ENCODE data around the gene CCDC192. TPM values are rescaled to one million over a fixed set of nuclear protein-coding genes. Genes with fewer than 3 reads are reported as not detected.

The CCDC192 gene
- total RNA-seq, 2 experiments from 2014 or later = not detected

- Mint-ChIP-seq H3K4me1 (ENCODE audit: low read depth) (no peaks in the 10 kb centered on the region), H3K36me3 (ENCODE audit: low read depth) (no peaks in the 10 kb centered on the region), H3K27me3 (peaks cover 4% of the 10 kb centered on the region), H3K4me3 (no peak overlapping the region), H3K9me3 (peaks cover 2% of the 10 kb centered on the region), H3K27ac (no peak overlapping the region)
- POLR2A ChIA-PET = no interaction called here
- no peaks in the 10 kb centered on the region for H3K9me3 ChIP-seq (ENCODE audit: control insufficient read depth in 1 of 2, insufficient read depth in 1 of 2, low read length in 2 of 2)
- H3K36me3 ChIP-seq (ENCODE audit: insufficient read depth, low read length) = no peaks in the 10 kb centered on the region
- TF ChIP-seq, protein P1, sequence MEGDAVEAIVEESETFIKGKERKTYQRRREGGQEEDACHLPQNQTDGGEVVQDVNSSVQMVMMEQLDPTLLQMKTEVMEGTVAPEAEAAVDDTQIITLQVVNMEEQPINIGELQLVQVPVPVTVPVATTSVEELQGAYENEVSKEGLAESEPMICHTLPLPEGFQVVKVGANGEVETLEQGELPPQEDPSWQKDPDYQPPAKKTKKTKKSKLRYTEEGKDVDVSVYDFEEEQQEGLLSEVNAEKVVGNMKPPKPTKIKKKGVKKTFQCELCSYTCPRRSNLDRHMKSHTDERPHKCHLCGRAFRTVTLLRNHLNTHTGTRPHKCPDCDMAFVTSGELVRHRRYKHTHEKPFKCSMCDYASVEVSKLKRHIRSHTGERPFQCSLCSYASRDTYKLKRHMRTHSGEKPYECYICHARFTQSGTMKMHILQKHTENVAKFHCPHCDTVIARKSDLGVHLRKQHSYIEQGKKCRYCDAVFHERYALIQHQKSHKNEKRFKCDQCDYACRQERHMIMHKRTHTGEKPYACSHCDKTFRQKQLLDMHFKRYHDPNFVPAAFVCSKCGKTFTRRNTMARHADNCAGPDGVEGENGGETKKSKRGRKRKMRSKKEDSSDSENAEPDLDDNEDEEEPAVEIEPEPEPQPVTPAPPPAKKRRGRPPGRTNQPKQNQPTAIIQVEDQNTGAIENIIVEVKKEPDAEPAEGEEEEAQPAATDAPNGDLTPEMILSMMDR (IDR thresholded peaks at IDR 0.05) = no peak
- no peak for DNase-seq
- CTCF ChIA-PET = no interaction called here
- ATAC-seq (ENCODE audit: poor library complexity) = no peak
- intact Hi-C loops (cut with DNase I, micrococcal nuclease) = no loop called here
- no peaks in the 10 kb centered on the region for H3K27me3 ChIP-seq (ENCODE audit: control insufficient read depth in 1 of 2, insufficient read depth in 2 of 2, low read length in 2 of 2)
- no peaks in the 10 kb centered on the region for H3K4me1 ChIP-seq (ENCODE audit: insufficient read depth, low read length)
- H3K27ac ChIP-seq (ENCODE audit: low read depth in 1 of 2, low read length in 2 of 2) = no peak overlapping the region
- no peak overlapping the region for H3K4me3 ChIP-seq (ENCODE audit: low read length)
These were observed 157.1 kb downstream of the CCDC192 start for GRCh38 chr5:127860291-127860690.

DNA sequence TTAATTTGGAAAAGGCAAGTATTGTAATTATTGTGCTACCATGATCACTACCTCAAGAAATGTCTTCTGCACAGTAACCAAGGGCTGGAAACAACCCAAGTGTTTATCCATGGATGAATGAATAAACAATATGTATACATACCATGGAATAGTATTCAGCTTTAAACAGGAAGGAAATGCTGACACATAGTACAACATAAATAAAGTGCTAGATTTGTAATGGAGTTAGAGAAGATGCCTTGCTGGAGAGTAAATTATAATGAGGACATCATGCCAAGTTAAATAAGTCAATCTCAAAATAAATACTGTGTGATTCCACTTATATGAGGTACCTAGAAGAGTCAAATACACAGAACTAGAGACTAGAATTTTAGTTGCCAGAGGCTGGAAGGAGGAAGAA is 160.0 kb downstream of the CCDC192 start:
- intact Hi-C loops (cut with DNase I, micrococcal nuclease) = no loop called here
- peaks cover 4% of the 10 kb centered on the region for H3K27me3 Mint-ChIP-seq
- no peak for DNase-seq
- H3K36me3 ChIP-seq (ENCODE audit: insufficient read depth, low read length) = no peaks in the 10 kb centered on the region
- H3K9me3 Mint-ChIP-seq = peaks cover 2% of the 10 kb centered on the region
- CTCF ChIA-PET = interaction anchor here (0.8 kb wide), 1 partner anchor 12 kb away, joined by 3 read pairs; no protein-coding TSS in a partner anchor
- H3K4me3 Mint-ChIP-seq = no peak overlapping the region
- POLR2A ChIA-PET = no interaction called here
- ATAC-seq (ENCODE audit: poor library complexity) = no peak
- no peaks in the 10 kb centered on the region for H3K27me3 ChIP-seq (ENCODE audit: control insufficient read depth in 1 of 2, insufficient read depth in 2 of 2, low read length in 2 of 2)
- no peak overlapping the region for H3K27ac Mint-ChIP-seq
- TF ChIP-seq, protein P1 (IDR thresholded peaks at IDR 0.05) = no peak
- H3K36me3 Mint-ChIP-seq (ENCODE audit: low read depth) = no peaks in the 10 kb centered on the region
- H3K4me1 Mint-ChIP-seq (ENCODE audit: low read depth) = no peaks in the 10 kb centered on the region
- H3K4me3 ChIP-seq (ENCODE audit: low read length) = no peak overlapping the region
- no peak overlapping the region for H3K27ac ChIP-seq (ENCODE audit: low read depth in 1 of 2, low read length in 2 of 2)
- no peaks in the 10 kb centered on the region for H3K4me1 ChIP-seq (ENCODE audit: insufficient read depth, low read length)
- H3K9me3 ChIP-seq (ENCODE audit: control insufficient read depth in 1 of 2, insufficient read depth in 1 of 2, low read length in 2 of 2) = no peaks in the 10 kb centered on the region

- no peak overlapping the region for H3K4me3 ChIP-seq (ENCODE audit: low read length)
- no peaks in the 10 kb centered on the region for H3K27me3 ChIP-seq (ENCODE audit: control insufficient read depth in 1 of 2, insufficient read depth in 2 of 2, low read length in 2 of 2)
- Mint-ChIP-seq H3K4me1 (ENCODE audit: low read depth) (no peaks in the 10 kb centered on the region), H3K9me3 (peaks cover 2% of the 10 kb centered on the region), H3K27ac (no peak overlapping the region), H3K27me3 (peaks cover 4% of the 10 kb centered on the region), H3K4me3 (no peak overlapping the region), H3K36me3 (ENCODE audit: low read depth) (no peaks in the 10 kb centered on the region)
- no peaks in the 10 kb centered on the region for H3K4me1 ChIP-seq (ENCODE audit: insufficient read depth, low read length)
- ATAC-seq (ENCODE audit: poor library complexity) (no peak), DNase-seq (no peak)
- ChIA-PET POLR2A (no interaction called here), CTCF (no interaction called here)
- H3K36me3 ChIP-seq (ENCODE audit: insufficient read depth, low read length) = no peaks in the 10 kb centered on the region
- intact Hi-C loops (cut with DNase I, micrococcal nuclease) = no loop called here
- no peaks in the 10 kb centered on the region for H3K9me3 ChIP-seq (ENCODE audit: control insufficient read depth in 1 of 2, insufficient read depth in 1 of 2, low read length in 2 of 2)
- H3K27ac ChIP-seq (ENCODE audit: low read depth in 1 of 2, low read length in 2 of 2) = no peak overlapping the region
- TF ChIP-seq, protein P1 (IDR thresholded peaks at IDR 0.05) = no peak
These were observed 160.6 kb downstream of the CCDC192 start for GRCh38 chr5:127863610-127864395.

Measured in CD4-positive, alpha-beta T cell (primary cell).